Globus pallidus (tissue), 1 donor: ENCODE data around the gene MAST4.

ENCODE experiments used
- DNase-seq: peaks from one replicate; pipeline ENCODE4 v3.0.0-alpha.2; 2015; ENCODE audit warnings: low spot score

Gene MAST4

DNA sequence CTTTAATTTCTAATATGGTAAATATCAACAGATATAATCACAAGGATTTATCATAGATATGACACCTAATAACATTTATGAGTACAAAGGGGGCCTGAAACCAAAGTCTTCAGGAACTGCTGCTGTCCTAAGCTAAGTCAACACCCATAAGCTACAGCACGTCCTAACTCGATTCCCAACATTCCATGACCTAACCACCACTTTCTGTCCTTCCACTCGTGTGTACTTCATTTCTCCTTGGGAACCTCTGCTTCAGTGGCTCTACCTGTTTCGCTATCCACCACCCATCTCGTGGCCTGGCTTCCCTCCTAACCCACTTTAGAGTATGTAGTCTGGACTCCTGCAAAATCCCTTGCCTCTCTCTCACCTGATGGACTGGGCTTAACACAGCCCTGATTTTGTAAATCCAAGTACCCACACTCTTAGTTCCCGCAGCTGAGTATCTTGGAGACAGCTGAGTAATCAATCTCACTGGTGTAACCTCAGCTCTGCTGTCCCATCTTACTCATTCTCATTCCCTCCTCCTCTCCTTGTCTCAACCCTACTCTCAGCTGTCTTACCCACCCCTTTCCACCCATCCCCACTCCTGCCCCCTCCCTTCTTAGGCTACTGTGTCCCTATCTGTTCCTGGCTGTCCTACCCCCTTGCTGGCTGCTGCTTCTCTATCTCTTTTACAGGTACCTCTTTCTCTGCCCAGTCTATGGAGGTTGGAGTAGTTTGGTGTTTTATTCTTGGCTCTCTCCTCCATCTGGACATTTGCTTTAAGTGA is 101.8 kb downstream of the MAST4 start:
- DNase-seq = no peak

DNA sequence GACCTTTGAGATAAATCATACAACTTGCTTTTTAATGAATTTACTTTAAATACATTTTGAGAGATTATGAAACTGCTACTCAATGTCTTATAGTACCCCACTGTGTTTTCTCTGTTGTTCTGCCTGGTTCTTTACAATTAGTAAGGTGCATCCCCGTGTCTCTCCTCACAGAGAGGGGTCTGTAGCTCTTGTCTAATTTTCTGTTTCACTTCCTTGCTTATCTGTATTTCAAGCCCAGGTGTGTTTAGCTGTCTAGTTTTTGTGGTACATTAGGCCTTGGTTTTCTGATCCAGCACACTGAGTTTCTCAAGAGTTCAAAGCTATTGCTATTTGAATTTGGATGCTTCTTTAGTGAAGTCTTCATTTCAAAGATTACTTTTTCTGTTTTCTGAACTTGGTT is 105.1 kb downstream of the MAST4 start:
- DNase-seq = no peak

DNA sequence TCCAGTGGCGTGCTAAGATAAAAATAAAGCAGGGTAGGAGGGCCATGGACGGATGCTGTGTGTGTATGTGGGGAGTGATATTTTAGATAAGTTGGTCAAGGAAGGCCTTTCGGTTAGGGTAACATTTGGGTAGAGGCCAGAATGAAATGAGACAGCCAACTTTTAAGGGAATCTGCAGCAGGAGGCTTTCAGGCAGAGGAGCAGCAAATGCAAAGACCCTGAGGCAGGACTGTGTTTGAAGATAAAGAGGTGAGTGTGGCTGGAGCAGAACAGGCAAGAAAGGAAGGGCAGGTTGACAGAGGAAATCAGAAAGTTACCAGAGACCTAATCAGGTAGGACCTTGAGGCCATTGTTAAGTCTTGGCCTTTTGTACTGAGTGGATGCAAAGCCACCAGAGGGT is 106.2 kb downstream of the MAST4 start:
- no peak for DNase-seq

DNA sequence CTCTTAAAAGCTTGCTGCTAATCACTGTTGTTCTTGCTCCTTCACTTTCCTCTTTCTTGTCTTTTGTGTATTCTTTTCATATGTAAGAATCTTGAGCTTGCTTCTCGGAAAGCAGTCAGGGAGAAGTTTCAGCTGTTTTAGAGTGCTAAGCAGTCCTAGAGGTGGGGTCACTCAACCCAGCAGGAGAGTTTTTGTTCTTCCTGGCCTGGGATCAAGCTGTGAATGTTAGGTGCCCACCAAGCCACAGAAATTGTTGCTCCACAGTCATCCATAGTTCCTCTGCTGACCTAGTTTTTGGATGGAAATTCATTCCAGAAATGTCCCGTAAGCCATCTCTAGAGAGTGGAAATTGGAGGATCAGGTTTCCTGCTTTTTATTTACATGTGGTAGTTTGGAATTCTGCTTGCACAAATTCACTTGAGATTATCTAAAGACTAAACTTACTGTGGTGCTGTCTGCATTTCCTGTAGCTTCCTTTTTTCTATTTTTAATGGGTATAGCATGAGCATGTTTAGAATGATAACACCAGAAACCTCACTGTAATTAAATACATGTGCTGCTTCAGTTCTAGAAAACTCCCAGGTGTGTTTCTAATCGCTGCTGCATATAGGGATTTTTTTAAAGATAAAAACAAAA is 108.7 kb downstream of the MAST4 start:
- DNase-seq = no peak

DNA sequence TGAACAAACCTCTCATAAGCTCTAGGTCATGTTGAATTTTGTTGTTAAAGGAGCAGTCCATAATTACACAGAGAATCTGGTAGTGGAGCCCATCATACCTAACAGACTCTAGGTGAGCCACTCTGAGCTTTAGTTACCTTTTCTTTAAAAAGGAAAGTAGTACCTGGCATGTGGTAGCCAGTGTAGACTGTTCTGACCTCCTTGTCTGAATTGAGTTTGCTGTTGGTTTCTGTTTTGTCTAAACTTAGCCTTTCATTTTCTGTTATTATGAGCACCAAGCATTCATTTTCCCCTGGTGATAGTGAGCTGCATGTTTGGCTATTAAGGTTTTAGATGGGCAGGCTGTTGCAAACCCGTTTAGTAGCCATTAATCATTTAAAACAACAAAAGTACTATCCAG is 112.2 kb downstream of the MAST4 start:
- no peak for DNase-seq

DNA sequence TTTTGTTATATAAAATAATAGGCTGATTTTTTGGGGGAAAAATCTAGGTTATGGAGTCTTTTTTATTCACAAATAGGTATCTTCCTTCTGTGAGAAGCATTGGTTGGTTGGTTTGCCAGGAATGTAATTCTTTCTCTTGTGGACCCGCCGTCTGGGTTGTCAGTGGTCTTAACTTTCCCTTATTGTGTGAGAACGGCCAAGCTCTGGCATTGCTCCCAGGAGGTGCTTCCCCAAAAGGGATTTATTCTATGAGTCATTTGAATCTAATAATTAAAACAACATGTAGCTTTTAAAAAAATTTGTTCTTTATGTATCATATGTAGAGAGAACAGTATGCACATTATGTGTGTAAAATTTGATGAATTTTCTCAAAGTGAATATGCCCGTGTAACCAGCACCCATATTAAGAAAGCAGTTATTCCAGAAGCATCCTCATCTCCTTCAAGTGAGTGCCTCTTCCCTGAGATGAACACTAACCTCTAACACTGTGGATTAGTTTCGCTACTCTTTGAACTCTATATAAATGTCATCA is 114.4 kb downstream of the MAST4 start:
- DNase-seq = no peak

DNA sequence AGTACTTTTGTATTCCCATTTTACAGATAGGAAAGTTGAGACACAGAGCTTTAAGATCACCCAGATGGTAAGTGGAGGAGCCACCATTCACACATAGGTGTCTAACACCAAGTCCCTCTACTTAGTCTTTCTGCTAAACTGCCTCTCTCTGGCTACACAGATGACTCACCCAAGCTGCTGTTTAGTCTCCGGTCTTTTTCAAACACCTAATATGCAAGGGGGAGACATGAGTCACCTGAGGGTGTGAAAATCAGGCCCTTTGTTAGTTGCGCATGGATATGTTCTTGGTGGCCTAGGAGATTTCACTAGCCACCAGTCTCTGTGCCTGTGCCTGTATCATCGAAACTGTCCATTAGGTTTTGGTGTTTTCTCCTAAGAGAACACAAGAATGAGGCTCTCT is 117.8 kb downstream of the MAST4 start:
- DNase-seq = no peak

DNA sequence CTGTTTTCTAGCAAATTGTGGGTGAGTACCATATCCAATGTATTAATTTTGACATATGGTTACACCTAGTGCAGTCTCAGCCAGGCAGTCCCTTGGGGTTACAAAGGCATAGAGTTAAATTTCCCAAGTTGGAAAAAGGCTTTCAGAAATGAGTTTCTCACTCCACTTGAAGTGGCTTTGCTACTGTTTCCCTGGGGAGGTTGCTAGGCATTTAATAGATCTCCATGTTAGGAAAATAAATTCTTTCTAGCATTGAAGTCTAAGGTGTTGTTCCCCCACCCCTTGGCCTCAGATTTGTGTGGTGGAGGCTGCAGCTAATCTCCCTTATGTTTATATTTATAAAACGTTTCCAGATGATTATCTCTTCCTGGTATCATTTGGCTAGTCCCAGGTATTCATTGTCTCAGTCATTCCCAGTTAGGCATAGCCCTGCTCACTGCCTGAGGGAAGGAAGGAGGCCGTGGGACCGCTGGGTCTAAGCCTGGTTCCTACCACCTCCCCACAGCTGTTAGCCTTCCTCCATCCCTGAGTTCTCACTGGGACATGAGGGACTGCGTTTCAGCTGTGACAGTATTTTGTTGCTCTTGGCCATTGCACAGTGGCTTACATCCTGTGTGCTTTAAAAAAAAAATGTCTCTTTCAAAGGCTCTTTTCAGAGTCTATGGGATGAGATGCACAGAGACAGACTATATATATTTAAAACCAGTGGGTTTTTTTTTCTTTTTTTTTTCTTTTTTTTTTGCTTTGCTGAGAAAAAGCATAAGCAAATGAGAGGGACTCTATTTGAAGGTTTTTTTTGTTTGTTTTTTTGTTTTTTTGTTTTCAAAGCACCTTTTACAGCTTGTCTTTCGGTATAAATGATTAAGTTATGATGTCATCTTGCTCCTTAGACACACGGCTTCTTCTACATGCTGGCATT is 121.5 kb downstream of the MAST4 start:
- DNase-seq = no peak

DNA sequence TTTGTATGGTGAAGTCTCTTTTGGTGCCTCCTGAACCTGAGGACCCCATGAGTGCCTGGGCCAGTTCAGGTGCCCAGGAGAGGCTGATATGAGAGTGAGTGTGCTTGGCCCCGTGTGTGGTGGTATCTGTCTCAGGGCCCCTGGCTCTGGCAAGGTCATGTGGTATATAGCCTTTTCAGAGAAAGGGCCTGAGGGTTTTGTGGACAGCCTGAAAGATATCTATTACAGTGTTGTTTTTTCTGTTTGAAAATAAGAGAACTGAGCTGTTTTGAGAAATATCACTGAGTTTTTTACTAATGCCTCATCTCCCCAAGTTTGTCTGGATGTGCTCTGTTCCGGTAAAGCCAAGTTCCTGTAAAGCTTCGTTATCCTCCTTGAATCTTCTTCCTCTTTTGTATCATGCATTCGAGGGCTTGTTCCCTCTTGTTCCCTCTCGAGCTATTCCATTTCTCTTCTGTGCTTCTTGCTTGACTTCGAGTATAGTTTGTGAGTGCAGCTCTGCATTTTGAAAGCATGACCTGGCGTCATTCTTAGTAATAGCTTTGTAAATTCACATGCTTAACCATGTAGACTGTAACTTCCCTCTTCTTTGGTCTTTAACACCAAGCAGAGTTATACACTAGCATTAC is 122.3 kb downstream of the MAST4 start:
- DNase-seq = no peak

DNA sequence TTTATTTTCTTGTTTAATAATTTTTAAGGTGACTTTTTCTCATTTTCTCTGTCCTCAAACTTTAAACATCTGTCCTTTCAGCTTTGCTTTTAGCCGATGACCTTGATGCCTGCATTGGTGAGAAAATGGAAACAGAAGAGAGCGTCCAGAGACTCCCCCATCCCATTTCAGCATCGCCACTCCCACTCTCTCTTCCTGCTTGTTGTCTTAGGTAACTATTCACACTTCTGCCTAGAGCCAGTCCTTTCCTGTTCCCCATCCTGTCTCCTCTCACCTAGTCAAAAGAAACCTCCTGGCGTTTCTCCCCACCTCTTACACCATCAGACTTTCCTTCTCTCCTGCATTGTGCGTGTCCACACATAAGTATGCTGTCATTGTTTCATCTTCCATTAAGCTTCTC is 124.6 kb downstream of the MAST4 start:
- no peak for DNase-seq

DNA sequence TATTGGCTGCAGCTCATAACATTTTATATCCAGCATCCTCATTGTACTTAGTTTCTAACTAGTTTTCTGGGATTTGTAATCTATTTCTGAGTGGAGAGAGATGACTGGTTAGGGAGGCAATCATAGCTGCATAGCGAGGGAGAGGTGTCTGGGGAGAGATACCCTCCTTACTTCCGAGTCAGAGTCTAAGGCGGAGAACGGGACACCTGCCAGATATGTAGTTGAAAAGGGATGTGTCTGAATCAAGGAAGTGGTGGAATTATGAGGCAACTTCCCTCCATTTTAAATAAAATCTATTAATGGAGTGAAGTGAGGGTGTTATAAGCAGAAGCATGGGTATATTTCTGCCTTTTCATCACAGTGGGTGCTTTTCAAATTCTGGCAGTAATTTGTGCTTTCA is 126.5 kb downstream of the MAST4 start:
- DNase-seq = no peak

DNA sequence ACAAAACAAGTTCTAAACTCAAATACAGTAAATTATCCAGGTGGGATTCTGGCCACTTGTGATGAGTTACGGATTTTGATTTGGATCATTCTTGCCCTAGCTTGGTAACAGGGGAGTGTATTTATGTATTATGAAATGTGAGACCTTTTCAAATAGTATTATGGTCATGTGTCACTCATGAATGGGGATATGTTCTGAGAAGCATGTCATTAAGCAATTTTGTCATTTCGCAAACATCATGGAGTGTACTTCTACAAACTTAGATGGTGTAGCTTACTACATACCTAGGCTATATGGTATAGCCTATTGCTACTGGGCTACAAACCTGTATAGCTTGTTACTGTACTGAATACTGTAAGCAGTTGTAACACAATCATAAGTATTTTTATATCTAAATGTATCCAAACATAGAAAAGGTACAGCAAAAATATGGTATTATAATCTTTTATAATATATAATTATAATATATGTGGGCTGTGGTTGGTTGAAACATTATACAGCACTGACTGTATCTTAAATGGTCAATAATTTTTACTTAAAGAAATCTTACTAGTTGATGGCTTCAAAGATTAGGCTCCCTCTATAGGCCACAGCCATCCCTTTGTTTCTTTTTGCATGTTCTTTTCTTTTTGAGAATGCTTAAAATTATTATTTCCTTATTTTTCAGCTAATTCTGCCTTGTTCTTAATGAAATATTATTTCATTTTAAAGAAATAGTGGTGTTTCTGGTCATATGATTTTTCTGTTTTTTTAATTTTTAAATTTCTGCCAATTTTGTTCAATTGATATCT is 128.4 kb downstream of the MAST4 start:
- no peak for DNase-seq

DNA sequence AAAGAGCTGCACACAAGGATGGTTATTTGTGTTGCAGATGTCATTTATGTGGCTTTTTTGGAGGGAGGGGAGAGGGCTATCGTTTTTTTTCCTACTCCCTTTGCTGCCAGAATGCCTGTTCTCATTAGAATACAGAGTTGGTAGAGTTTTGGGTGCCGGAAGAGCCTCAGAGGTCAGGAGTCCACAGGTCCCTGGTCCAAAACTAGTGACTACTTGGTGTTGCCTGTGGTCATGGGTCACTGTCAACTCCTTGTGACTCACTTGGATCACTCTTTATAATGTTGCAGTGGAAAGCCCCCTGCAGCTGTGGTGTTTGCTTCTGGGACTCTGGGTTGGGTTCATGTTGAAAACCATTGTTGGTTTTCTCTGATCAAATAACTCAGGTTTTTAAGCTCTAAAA is 131.4 kb downstream of the MAST4 start:
- DNase-seq = no peak

DNA sequence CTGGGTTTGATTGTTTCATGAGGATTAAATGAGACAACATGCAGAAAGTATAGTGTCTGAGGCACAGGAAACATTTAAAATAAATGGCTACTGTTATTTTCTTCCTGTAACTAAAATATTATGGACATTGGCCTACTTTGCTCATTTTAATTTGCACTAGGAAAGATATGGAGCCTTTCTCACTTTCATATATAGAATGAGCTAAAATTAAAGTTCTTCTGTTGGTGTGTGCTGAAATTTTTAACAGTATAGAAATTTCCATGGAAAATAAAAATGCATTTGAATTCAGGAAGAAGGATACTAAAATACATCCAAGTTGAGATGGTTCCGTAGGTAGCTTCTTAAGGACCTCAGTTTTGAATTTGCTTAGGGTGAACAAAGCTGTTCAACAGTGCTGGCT is 131.9 kb downstream of the MAST4 start:
- DNase-seq = no peak

DNA sequence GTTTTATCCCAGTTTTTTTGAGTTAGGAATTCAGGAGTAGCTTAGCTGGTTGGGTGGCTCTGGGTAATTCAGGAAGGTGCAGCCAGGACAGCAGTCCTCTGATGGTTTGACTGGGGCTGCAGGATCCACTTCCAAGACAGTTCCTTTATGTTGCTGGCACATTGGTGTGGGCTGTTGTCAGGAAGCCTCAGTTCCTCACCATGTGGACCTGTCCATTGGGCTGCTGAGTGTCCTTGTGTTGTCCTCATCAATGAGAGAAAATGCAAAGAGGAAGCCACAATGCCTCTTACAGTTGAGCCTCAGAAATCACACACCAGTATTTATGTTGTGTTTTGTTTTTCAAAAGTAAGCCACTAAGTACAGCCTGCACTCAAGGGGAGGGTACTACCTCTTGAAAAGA is 140.9 kb downstream of the MAST4 start:
- no peak for DNase-seq

DNA sequence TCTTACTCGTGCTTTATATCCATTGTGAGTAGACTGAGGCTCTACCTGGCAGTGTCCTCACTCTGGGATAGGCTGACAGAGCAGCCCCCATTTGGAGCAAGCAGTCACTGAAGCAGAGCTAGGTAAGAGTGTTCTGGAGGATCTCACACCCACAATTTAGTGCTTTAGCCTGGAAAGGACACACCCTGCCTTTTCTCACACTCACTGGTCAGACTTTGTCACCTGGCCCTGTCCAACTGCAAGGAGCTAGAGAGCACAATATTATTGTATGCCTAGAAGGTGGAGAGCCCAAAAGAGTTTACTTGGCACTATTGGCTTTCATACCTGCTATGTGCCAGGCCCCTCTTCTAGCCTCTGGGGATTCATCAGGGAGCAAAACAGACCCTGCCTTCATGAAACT is 141.9 kb downstream of the MAST4 start:
- DNase-seq = no peak

DNA sequence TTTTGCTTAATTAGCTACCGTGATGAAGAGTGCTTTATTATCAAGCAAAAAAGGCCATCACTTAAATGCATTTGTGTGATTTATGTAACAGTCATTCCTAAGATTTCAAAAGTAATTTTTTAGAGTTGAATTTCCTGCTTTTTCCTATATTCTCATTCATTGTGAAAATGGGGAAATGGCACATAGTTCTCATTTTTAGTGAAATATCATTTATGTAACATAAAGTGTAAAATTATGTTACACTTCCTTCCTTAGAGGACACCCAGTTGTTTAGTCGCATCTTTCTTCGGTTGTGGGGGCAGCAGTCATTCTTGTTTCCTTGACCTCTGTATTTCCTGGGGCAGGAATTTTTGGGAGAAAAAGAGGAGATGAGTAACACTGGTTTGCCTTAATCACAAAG is 142.8 kb downstream of the MAST4 start:
- no peak for DNase-seq

DNA sequence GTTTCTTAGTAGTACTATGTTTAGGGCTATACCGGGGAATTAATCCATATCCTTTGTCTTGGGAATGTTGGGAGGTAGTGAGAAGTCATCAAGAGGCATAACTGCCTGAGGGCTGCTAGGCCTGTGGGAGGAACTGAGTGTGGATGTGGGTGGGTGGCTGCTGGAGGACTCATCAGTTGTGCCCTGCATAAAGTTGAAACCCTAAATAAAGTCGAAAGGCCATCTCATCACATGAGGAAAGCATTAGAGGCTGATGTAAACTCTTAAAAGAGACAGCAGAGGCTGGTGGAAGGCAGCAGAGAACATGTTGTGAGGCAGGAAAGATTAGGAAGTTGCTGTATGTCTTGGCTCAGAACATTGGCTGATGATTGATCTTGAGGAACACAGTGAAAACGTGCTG is 143.8 kb downstream of the MAST4 start:
- no peak for DNase-seq

DNA sequence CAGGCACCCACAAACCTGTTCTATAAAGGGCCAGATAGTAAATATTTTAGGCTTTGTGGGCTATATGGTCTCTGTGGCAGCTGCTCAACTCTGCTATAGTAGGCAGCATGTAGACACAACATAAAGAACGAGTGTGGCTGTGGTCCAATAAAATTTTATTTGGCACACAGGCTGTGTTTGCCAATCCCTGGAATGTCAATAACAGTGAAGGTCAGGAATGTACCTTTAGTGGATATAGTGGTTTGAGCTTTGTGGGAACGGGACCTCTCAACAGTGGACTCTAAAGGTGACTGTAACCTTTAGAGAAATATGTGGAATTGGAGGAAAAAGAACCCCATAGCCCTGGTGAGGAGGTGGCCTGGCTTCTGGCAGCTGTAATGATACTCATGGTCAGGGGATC is 145.2 kb downstream of the MAST4 start:
- DNase-seq = no peak

DNA sequence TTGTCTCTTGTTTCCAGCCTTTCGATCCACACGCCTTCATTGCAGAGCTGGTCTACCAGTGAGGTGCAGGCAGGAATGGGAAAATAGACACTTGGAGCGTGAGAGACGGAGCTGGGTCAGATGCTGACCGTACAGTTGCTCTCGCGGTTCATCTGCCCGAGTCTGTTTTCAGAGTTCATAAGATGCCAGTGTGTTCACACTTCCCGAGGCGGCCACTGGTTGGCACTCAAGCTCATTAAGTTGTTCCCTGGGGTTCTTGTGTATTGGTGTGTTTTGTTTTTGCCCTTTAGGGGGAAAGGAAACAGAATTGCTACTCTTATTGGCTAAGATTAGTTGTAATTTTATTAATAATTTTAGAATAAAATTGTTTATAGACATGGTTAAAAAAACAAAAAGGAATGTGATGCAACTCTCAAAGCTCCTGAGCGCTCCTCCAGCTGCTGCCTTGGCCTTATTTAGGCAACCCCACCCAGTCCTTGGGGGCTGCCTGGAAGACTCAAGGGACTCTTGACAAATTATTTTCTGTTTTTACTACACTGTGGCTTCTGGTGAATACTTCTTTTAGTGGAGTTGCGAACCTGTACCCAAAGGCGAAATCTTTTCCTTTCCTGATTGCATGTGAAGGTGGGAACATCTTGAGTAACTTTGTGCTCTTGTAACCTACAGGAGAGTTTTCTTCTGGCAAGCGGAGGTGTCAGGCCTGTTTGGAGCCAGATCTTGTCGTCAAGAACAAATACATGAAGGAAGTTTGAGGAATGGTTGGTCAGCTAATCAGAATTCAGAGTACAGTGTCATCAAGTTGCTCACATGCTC is 146.1 kb downstream of the MAST4 start:
- peak; percentile 16 for DNase-seq

DNA sequence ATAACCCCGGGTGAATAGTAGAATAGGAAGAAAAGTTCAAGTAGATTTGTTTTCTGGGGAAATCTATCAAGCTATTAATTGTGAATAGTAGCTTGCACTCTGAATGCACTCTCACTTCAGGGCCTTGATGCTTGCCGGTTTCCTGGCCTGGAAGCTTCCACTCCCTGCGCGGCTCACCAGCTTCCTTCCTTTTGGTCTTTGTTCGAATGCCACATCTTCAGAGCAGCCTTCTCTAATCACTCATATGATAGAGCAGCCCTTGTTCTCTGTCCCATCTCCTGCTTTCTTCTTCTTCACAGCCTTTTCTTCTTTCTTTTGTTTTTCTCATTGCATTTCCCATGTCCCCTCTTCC is 146.7 kb downstream of the MAST4 start:
- no peak for DNase-seq
